GM21576 (cell line): ENCODE data around the gene LIPJ.

Experiments used
- ATAC-seq: cut with Tn5 transposase; IDR thresholded peaks from one replicate; pipeline ENCODE4 v1.9.1; 2021; ENCODE audit warnings: mild to moderate bottlenecking, moderate library complexity; ENCODE audit not compliant: unreplicated experiment

LIPJ gene

GRCh38 chr10:88594482-88594881 is 7.9 kb downstream of the LIPJ start:
- no peak for ATAC-seq

- peak; percentile 96 for ATAC-seq
Observed at GRCh38 chr10:88598055-88598454, 11.5 kb downstream of the LIPJ start.

- ATAC-seq, result peak; percentile 82
Observed at GRCh38 chr10:88608052-88608732, 21.6 kb downstream of the LIPJ start.

- no peak for ATAC-seq
Observed at GRCh38 chr10:88608780-88609179, 22.2 kb downstream of the LIPJ start.

- ATAC-seq, result no peak
Observed at GRCh38 chr10:88616250-88616977, 29.9 kb downstream of the LIPJ start.

- no peak for ATAC-seq
Observed at GRCh38 chr10:88617772-88618300, 31.3 kb downstream of the LIPJ start.

GRCh38 chr10:88618496-88618895 is 31.9 kb downstream of the LIPJ start:
- no peak for ATAC-seq

- ATAC-seq, result no peak
Observed at GRCh38 chr10:88620441-88620840, 33.9 kb downstream of the LIPJ start.

GRCh38 chr10:88623835-88624234 is 37.3 kb downstream of the LIPJ start:
- ATAC-seq, result no peak

- no peak for ATAC-seq
Observed at GRCh38 chr10:88624840-88625239, 38.3 kb downstream of the LIPJ start.

- ATAC-seq, result no peak
Observed at GRCh38 chr10:88640186-88640585, 53.6 kb downstream of the LIPJ start.

- no peak for ATAC-seq
Observed at GRCh38 chr10:88642209-88642608, 55.6 kb downstream of the LIPJ start.

- ATAC-seq, result no peak
Observed at GRCh38 chr10:88642963-88643362, 56.4 kb downstream of the LIPJ start.

GRCh38 chr10:88647061-88647615 is 60.6 kb downstream of the LIPJ start:
- ATAC-seq, result no peak

- no peak for ATAC-seq
Observed at GRCh38 chr10:88651101-88651551, 64.6 kb downstream of the LIPJ start.

GRCh38 chr10:88652616-88653015 is 66.1 kb downstream of the LIPJ start:
- no peak for ATAC-seq
